Gastrocnemius medialis (tissue), 4 donors: ENCODE results near the gene TGM2. TPM values are rescaled to one million over a fixed set of nuclear protein-coding genes. Genes with fewer than 3 reads are reported as not detected.
A peak's percentile ranks its signal among the peaks of the same experiment; 100 is the strongest.

Experiments
- ATAC-seq, 2 donors: fragments of 150-250 bp; one replicate each; pipeline ENCODE4 v1.9.1; 2016
- DNase-seq, 2 donors: peaks; one replicate each; pipeline ENCODE4 v3.0.0-alpha.2; 2019
- H3K27ac ChIP-seq, 4 donors: fragments of 200-600 bp; sonication (generic); 1 replicate in 1 of 4; 2 replicates in 3 of 4; pipeline ENCODE4 v1.5.1; 2016 to 2018; ENCODE audit warnings: mild to moderate bottlenecking in 2 of 4, moderate library complexity in 1 of 4
- H3K27me3 ChIP-seq, 3 donors: fragments of 200-600 bp; sonication (generic) in 2 of 3; 1 replicate in 1 of 3; 2 replicates in 2 of 3; pipeline versions ENCODE4 v1.5.1 to v1.6.0; 2016 to 2019; ENCODE audit warnings: mild to moderate bottlenecking in 1 of 3, moderate library complexity in 1 of 3
- H3K36me3 ChIP-seq, 2 donors: fragments of 200-600 bp; sonication (generic) in 1 of 2; one replicate each; pipeline ENCODE4 v1.5.1; 2017 to 2018
- H3K4me1 ChIP-seq, 2 donors: fragments of 200-600 bp; sonication (generic) in 1 of 2; one replicate each; pipeline ENCODE4 v1.5.1; 2016 to 2017; ENCODE audit warnings: mild to moderate bottlenecking in 2 of 2
- H3K4me3 ChIP-seq, 4 donors: fragments of 200-600 bp; sonication (generic) in 3 of 4; 1 replicate in 1 of 4; 2 replicates in 3 of 4; pipeline ENCODE4 v1.5.1; 2016 to 2019; ENCODE audit warnings: mild to moderate bottlenecking in 2 of 4
- H3K9me3 ChIP-seq, 3 donors: fragments of 200-600 bp; sonication (generic) in 2 of 3; 1 replicate in 1 of 3; 2 replicates in 2 of 3; pipeline ENCODE4 v1.5.1; 2016 to 2019
- CTCF ChIP-seq, 5 experiments: fragments of 450-650 bp in 3 of 5; fragments of 200-600 bp in 2 of 5; sonication (generic) in 2 of 5; IDR thresholded peaks in 4 of 5; conservative IDR thresholded peaks in 1 of 5; 1 replicate in 4 of 5; 2 replicates in 1 of 5; pipeline ENCODE4 v1.5.1; 2016 to 2019; ENCODE audit warnings: antibody characterized with exemption in 5 of 5, mild to moderate bottlenecking in 3 of 5, moderate library complexity in 3 of 5
- POLR2A ChIP-seq, 2 donors: fragments of 450-650 bp; IDR thresholded peaks; one replicate each; pipeline ENCODE4 v1.6.1; 2017; ENCODE audit warnings: antibody characterized with exemption in 2 of 2, mild to moderate bottlenecking in 2 of 2, moderate library complexity in 2 of 2
- in situ Hi-C, 4 donors: fragments of 200-750 bp; cut with MboI; loops; one replicate each; pipeline versions ENCODE4 v1.15.0 to v1.8.0; 2017; ENCODE audit warnings: low sequenced_read_pairs in 4 of 4
- intact Hi-C: fragments of 100-400 bp; cut with DNase I; formaldehyde crosslinking; loops from one replicate; pipeline ENCODE4 v1.15.1; 2023; ENCODE audit warnings: low total_unique reads
- total RNA-seq, 4 donors: library from RNA; depleted of rRNA; stranded (reverse); fragments of >200 nt; gene quantifications; one replicate each; pipeline versions ENCODE4 v1.1.0 to v1.2.3, GENCODE V29; 2016

TGM2 gene
- total RNA-seq, 4 donors from 2014 or later = 12.8 to 152 (median 58.4) TPM

GRCh38 chr20:38157635-38158495, 7.2 kb downstream of the TGM2 start:
- Histone ChIP-seq H3K27me3 (no peaks in the 10 kb centered on the region), H3K36me3 (peaks cover 0 to 50% of the 10 kb centered on the region in 2 donors), H3K4me3 (no peak overlapping the region), H3K27ac (peak overlapping the region; percentile 54 to 84 (median 76)), H3K9me3 (no peaks in the 10 kb centered on the region), H3K4me1 (peaks cover 15 to 40% of the 10 kb centered on the region in 2 donors)
- TF ChIP-seq POLR2A (IDR thresholded peaks at IDR 0.05) (no peak), CTCF (IDR thresholded peaks at IDR 0.05 in 4 of 5, conservative IDR thresholded peaks at IDR 0.05 in 1 of 5) (no peak)
- in situ Hi-C loops (no loop called here), intact Hi-C loops (no loop called here)
- ATAC-seq = no peak
- no peak for DNase-seq

GRCh38 chr20:38156888-38157634, 8.0 kb downstream of the TGM2 start:
- peak; percentile 75 for DNase-seq
- TF ChIP-seq POLR2A (IDR thresholded peaks at IDR 0.05) (no peak), CTCF (IDR thresholded peaks at IDR 0.05 in 4 of 5, conservative IDR thresholded peaks at IDR 0.05 in 1 of 5) (no peak)
- peak overlapping the region; percentile 54 to 84 (median 76) for H3K27ac ChIP-seq
- no peaks in the 10 kb centered on the region for H3K9me3 ChIP-seq
- peaks cover 21 to 44% of the 10 kb centered on the region in 2 donors for H3K4me1 ChIP-seq
- no peaks in the 10 kb centered on the region for H3K27me3 ChIP-seq
- H3K4me3 ChIP-seq = no peak overlapping the region
- in situ Hi-C loops (no loop called here), intact Hi-C loops (no loop called here)
- peak; percentile 72 to 79 for ATAC-seq
- peaks cover 0 to 50% of the 10 kb centered on the region in 2 donors for H3K36me3 ChIP-seq

- in situ Hi-C loops (no loop called here), intact Hi-C loops (no loop called here)
- TF ChIP-seq CTCF (IDR thresholded peaks at IDR 0.05 in 4 of 5, conservative IDR thresholded peaks at IDR 0.05 in 1 of 5) (no peak), POLR2A (IDR thresholded peaks at IDR 0.05) (no peak)
- peaks cover 29 to 49% of the 10 kb centered on the region in 2 donors for H3K4me1 ChIP-seq
- no peak overlapping the region for H3K4me3 ChIP-seq
- ATAC-seq (no peak), DNase-seq (no peak)
- H3K27me3 ChIP-seq = no peaks in the 10 kb centered on the region
- H3K36me3 ChIP-seq = peaks cover 0 to 55% of the 10 kb centered on the region in 2 donors
- H3K9me3 ChIP-seq = no peaks in the 10 kb centered on the region
- peak overlapping the region; percentile 54 to 84 (median 76) for H3K27ac ChIP-seq
Measured at GRCh38 chr20:38156280-38156679, 8.8 kb downstream of the TGM2 start.

GRCh38 chr20:38155811-38156210, 9.3 kb downstream of the TGM2 start:
- H3K36me3 ChIP-seq = peaks cover 0 to 55% of the 10 kb centered on the region in 2 donors
- intact Hi-C loops = no loop called here
- peak overlapping the region in 3 of 4 donors; percentile 71 to 84 (median 82) for H3K27ac ChIP-seq
- TF ChIP-seq POLR2A (IDR thresholded peaks at IDR 0.05) (no peak), CTCF (IDR thresholded peaks at IDR 0.05 in 4 of 5, conservative IDR thresholded peaks at IDR 0.05 in 1 of 5) (no peak)
- no peak overlapping the region for H3K4me3 ChIP-seq
- H3K27me3 ChIP-seq = no peaks in the 10 kb centered on the region
- H3K4me1 ChIP-seq = peaks cover 29 to 49% of the 10 kb centered on the region in 2 donors
- DNase-seq (no peak), ATAC-seq (no peak)
- H3K9me3 ChIP-seq = no peaks in the 10 kb centered on the region
- in situ Hi-C loops = no loop called here
